H1 (cell line): ENCODE results near the gene DSTYK.

Experiments
- ATF2 ChIP-seq: IDR thresholded peaks from 2 replicates; pipeline ENCODE4 v1.6.1; 2012; ENCODE audit warnings: low read length, inconsistent platforms
- CEBPB ChIP-seq: IDR thresholded peaks from 2 replicates; pipeline ENCODE4 v1.6.1; 2012; ENCODE audit warnings: low read depth, low read length
- CHD2 ChIP-seq: IDR thresholded peaks from 2 replicates; pipeline ENCODE4 v1.6.1; 2012; ENCODE audit warnings: low read length, improper control_type of control experiment
- CTCF ChIP-seq, 3 experiments: IDR thresholded peaks; 1 replicate in 2 of 3; 2 replicates in 1 of 3; pipeline versions ENCODE4 v1.5.1 to v1.6.1; 2011; ENCODE audit warnings: low read length in 3 of 3, mild to moderate bottlenecking in 3 of 3, inconsistent platforms in 2 of 3, low read depth in 1 of 3, moderate library complexity in 1 of 3; ENCODE audit not compliant: insufficient read depth in 1 of 3; ENCODE audit errors: control extremely low read depth in 1 of 3
- EP300 ChIP-seq, 2 experiments: IDR thresholded peaks; 1 replicate in 1 of 2; 2 replicates in 1 of 2; pipeline ENCODE4 v1.6.1; 2011 to 2012; ENCODE audit warnings: low read depth in 2 of 2, low read length in 2 of 2, mild to moderate bottlenecking in 2 of 2, borderline replicate concordance in 1 of 2, inconsistent platforms in 1 of 2, moderate library complexity in 1 of 2
- EZH2 ChIP-seq: fragments of 200-600 bp; sonication (generic); IDR thresholded peaks from 2 replicates; pipeline ENCODE4 v1.7.1; 2012; ENCODE audit warnings: low read depth, mild to moderate bottlenecking, moderate library complexity, low read length, inconsistent platforms; ENCODE audit not compliant: severe bottlenecking
- MAFK ChIP-seq: IDR thresholded peaks from 2 replicates; pipeline ENCODE4 v1.6.1; 2012; ENCODE audit warnings: low read depth, mild to moderate bottlenecking, improper control_type of control experiment, low read length
- POLR2A ChIP-seq, 2 experiments: IDR thresholded peaks; 1 replicate in 1 of 2; 2 replicates in 1 of 2; pipeline ENCODE4 v1.6.1; 2011; ENCODE audit warnings: low read depth in 2 of 2, low read length in 2 of 2, mild to moderate bottlenecking in 2 of 2; ENCODE audit errors: control extremely low read depth in 1 of 2
- POLR2AphosphoS5 ChIP-seq: IDR thresholded peaks from 2 replicates; pipeline ENCODE4 v1.6.1; 2011; ENCODE audit warnings: low read depth, low read length
- RAD21 ChIP-seq, 2 experiments: IDR thresholded peaks in 1 of 2; conservative IDR thresholded peaks in 1 of 2; 2 replicates each; pipeline ENCODE4 v1.6.1; 2011; ENCODE audit warnings: low read depth in 2 of 2, low read length in 2 of 2, improper control_type of control experiment in 1 of 2, inconsistent platforms in 1 of 2, mild to moderate bottlenecking in 1 of 2, moderate library complexity in 1 of 2
- RXRA ChIP-seq: IDR thresholded peaks from 2 replicates; pipeline ENCODE4 v1.6.1; 2011; ENCODE audit warnings: low read depth, mild to moderate bottlenecking, low read length, moderate library complexity; ENCODE audit not compliant: insufficient read depth
- SIN3A ChIP-seq, 2 experiments: IDR thresholded peaks in 1 of 2; conservative IDR thresholded peaks in 1 of 2; 2 replicates each; pipeline ENCODE4 v1.6.1; 2011 to 2012; ENCODE audit warnings: low read length in 2 of 2, improper control_type of control experiment in 1 of 2, low read depth in 1 of 2, mild to moderate bottlenecking in 1 of 2
- TEAD4 ChIP-seq: IDR thresholded peaks from 2 replicates; pipeline ENCODE4 v1.6.1; 2012; ENCODE audit warnings: low read depth, low read length, inconsistent platforms, mixed read lengths

- TF ChIP-seq TEAD4 = no peak
- TF ChIP-seq SIN3A (conservative IDR thresholded peaks at IDR 0.05 in 1 of 2, IDR thresholded peaks at IDR 0.05 in 1 of 2; ENCODE audit: low read depth in 1 of 2, low read length in 2 of 2) = no peak
- no peak for TF ChIP-seq EP300 (IDR thresholded peaks at IDR 0.05; ENCODE audit: borderline replicate concordance in 1 of 2, low read depth in 2 of 2, low read length in 2 of 2)
- no peak for TF ChIP-seq EZH2
- no peak for TF ChIP-seq POLR2A (IDR thresholded peaks at IDR 0.05; ENCODE audit: control extremely low read depth in 1 of 2, low read depth in 2 of 2, low read length in 2 of 2)
- TF ChIP-seq CTCF (IDR thresholded peaks at IDR 0.05; ENCODE audit: control extremely low read depth in 1 of 3, insufficient read depth in 1 of 3, low read depth in 1 of 3, low read length in 3 of 3) = no peak
- no peak for TF ChIP-seq RXRA
- no peak for TF ChIP-seq CHD2
- no peak for TF ChIP-seq RAD21 (IDR thresholded peaks at IDR 0.05 in 1 of 2, conservative IDR thresholded peaks at IDR 0.05 in 1 of 2; ENCODE audit: low read depth in 2 of 2, low read length in 2 of 2)
- no peak for TF ChIP-seq CEBPB
- TF ChIP-seq MAFK = no peak
- TF ChIP-seq POLR2AphosphoS5 = no peak
- TF ChIP-seq ATF2 = no peak
Observed at GRCh38 chr1:205256951-205257625, 45.6 kb upstream of the DSTYK start.
